Mesenchymal stem cell (in vitro differentiated cells and primary cell): ENCODE results near the gene GPR137B.
"Not testable (repeated sequence)": the region's sequence is repeated elsewhere in the genome, so short reads cannot be mapped to it uniquely, and the experiment has no call there.

Experiments
- DNase-seq: peaks from one replicate; pipeline ENCODE4 v3.0.0-alpha.2; 2013
- H2AFZ ChIP-seq: one replicate; pipeline ENCODE4 v1.6.1; 2013; ENCODE audit warnings: low read depth, mild to moderate bottlenecking, control low read depth, inconsistent platforms, low read length, moderate library complexity
- H2AK5ac ChIP-seq: 2 replicates; pipeline ENCODE4 v1.6.1; 2013; ENCODE audit warnings: low read length, moderate library complexity, mild to moderate bottlenecking, inconsistent platforms; ENCODE audit not compliant: severe bottlenecking
- H2BK120ac ChIP-seq: one replicate; pipeline ENCODE4 v1.6.1; 2013; ENCODE audit warnings: low read depth, mild to moderate bottlenecking, inconsistent platforms, low read length, moderate library complexity
- H2BK12ac ChIP-seq, 2 experiments: one replicate each; pipeline ENCODE4 v1.6.1; 2013; ENCODE audit warnings: inconsistent platforms in 2 of 2, low read length in 2 of 2, mild to moderate bottlenecking in 2 of 2, moderate library complexity in 2 of 2, control low read depth in 1 of 2
- H2BK15ac ChIP-seq: one replicate; pipeline ENCODE4 v1.6.1; 2013; ENCODE audit warnings: mild to moderate bottlenecking, low read depth, inconsistent platforms; ENCODE audit not compliant: poor library complexity, severe bottlenecking
- H2BK5ac ChIP-seq: 2 replicates; pipeline ENCODE4 v1.6.1; 2013; ENCODE audit warnings: low read depth, mild to moderate bottlenecking, low read length, control low read depth, inconsistent platforms; ENCODE audit not compliant: poor library complexity, severe bottlenecking
- H3K14ac ChIP-seq, 2 experiments: one replicate each; pipeline ENCODE4 v1.6.1; 2013; ENCODE audit warnings: inconsistent platforms in 2 of 2, low read length in 2 of 2, control low read depth in 1 of 2, mild to moderate bottlenecking in 1 of 2, moderate library complexity in 1 of 2
- H3K18ac ChIP-seq, 2 experiments: one replicate each; pipeline ENCODE4 v1.6.1; 2013; ENCODE audit warnings: inconsistent platforms in 2 of 2, low read length in 2 of 2, control low read depth in 1 of 2, low read depth in 1 of 2, mild to moderate bottlenecking in 1 of 2
- H3K23ac ChIP-seq, 2 experiments: one replicate each; pipeline ENCODE4 v1.6.1; 2013; ENCODE audit warnings: inconsistent platforms in 2 of 2, low read length in 2 of 2, mild to moderate bottlenecking in 2 of 2, moderate library complexity in 2 of 2, control low read depth in 1 of 2
- H3K27ac ChIP-seq: 2 replicates; pipeline ENCODE4 v1.5.1; 2013; ENCODE audit warnings: mild to moderate bottlenecking, moderate library complexity, low read length, control low read depth, inconsistent platforms; ENCODE audit not compliant: poor library complexity, severe bottlenecking
- H3K27me3 ChIP-seq, 2 experiments: 2 replicates each; pipeline versions ENCODE4 v1.6.1 to v1.7.0; 2013; ENCODE audit warnings: low read length in 2 of 2, mild to moderate bottlenecking in 2 of 2, moderate library complexity in 2 of 2, control low read depth in 1 of 2, inconsistent platforms in 1 of 2; ENCODE audit not compliant: control insufficient read depth in 1 of 2, insufficient read depth in 1 of 2
- H3K36me3 ChIP-seq, 2 experiments: 2 replicates each; pipeline versions ENCODE4 v1.6.1 to v1.7.0; 2013; ENCODE audit warnings: low read length in 2 of 2, control low read depth in 1 of 2, inconsistent platforms in 1 of 2, low read depth in 1 of 2, mild to moderate bottlenecking in 1 of 2; ENCODE audit not compliant: insufficient read depth in 2 of 2, control insufficient read depth in 1 of 2
- H3K4ac ChIP-seq, 2 experiments: one replicate each; pipeline ENCODE4 v1.6.1; 2013; ENCODE audit warnings: inconsistent platforms in 2 of 2, low read length in 2 of 2, mild to moderate bottlenecking in 2 of 2, moderate library complexity in 2 of 2, control low read depth in 1 of 2, low read depth in 1 of 2
- H3K4me1 ChIP-seq: 2 replicates; pipeline ENCODE4 v1.6.1; 2013; ENCODE audit warnings: low read depth, low read length, control low read depth; ENCODE audit not compliant: control insufficient read depth, insufficient read depth
- H3K4me2 ChIP-seq: 2 replicates; pipeline ENCODE4 v1.6.1; 2013; ENCODE audit warnings: low read length, mild to moderate bottlenecking, inconsistent platforms; ENCODE audit not compliant: poor library complexity, severe bottlenecking
- H3K4me3 ChIP-seq, 2 experiments: 2 replicates each; pipeline versions ENCODE4 v1.5.1 to v1.7.0; 2013; ENCODE audit warnings: low read length in 2 of 2, mild to moderate bottlenecking in 2 of 2, control low read depth in 1 of 2, low read depth in 1 of 2; ENCODE audit not compliant: insufficient read depth in 1 of 2
- H3K79me1 ChIP-seq: replicated peaks from 2 replicates; pipeline ENCODE4 v1.6.1; 2013; ENCODE audit warnings: mild to moderate bottlenecking, control low read depth, low read length, inconsistent platforms; ENCODE audit not compliant: poor library complexity, severe bottlenecking
- H3K9ac ChIP-seq: 2 replicates; pipeline ENCODE4 v1.7.0; 2013; ENCODE audit warnings: mild to moderate bottlenecking, low read length, moderate library complexity
- H3K9me3 ChIP-seq: 2 replicates; pipeline ENCODE4 v1.7.0; 2013; ENCODE audit warnings: mild to moderate bottlenecking, low read length; ENCODE audit not compliant: control insufficient read depth
- H4K8ac ChIP-seq: one replicate; pipeline ENCODE4 v1.6.1; 2013; ENCODE audit warnings: inconsistent platforms, mild to moderate bottlenecking, low read length, moderate library complexity
- H4K91ac ChIP-seq: one replicate; pipeline ENCODE4 v1.6.1; 2013; ENCODE audit warnings: mild to moderate bottlenecking, low read length, inconsistent platforms
- WGBS: methylation state at CpG from one replicate; pipeline ENCODE4 v1.1.7; 2013; ENCODE audit warnings: mixed read lengths; 5-methylcytosine and 5-hydroxymethylcytosine counted together

Gene GPR137B

DNA sequence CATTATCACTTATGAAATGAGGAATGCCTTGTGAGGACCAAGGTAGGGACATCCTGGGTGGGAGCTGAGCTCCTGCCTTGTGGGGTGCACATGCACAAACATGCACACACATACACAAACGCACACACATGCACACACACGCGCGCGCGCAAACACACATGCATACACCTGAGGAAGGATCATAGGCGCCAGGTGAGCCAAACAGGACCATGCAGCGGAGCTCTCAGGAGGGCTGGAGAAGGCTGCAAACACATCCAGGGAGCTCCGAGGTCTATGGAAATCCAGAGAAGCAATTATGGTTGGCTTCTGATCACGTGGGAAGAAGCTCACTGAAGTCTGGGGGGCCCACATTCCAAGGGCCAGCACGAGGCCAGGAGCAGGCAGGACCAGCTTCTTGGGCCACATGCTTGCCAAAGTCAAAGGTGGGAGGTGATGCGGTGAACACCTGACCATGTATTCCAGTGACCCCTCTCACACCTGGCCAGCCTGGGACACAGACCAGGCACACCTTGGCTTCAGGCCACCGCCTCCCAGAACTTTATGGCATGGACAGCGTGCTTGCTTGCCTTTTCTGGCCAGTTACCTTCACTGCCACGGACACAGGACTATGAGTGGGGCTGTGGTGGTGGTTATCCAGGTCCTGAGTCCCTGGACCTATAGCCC, 13.6 kb downstream of the GPR137B start:
- Histone ChIP-seq H3K9me3 (peaks cover 1% of the 10 kb centered on the region), H3K79me1 (peaks cover 46% of the 10 kb centered on the region), H2BK5ac (no peak overlapping the region), H2BK120ac (no peak overlapping the region), H3K27me3 (no peaks in the 10 kb centered on the region), H3K36me3 (peaks cover 0 to 21% of the 10 kb centered on the region in 2 experiments), H3K4me3 (no peak overlapping the region), H3K18ac (no peak overlapping the region), H2AK5ac (no peak overlapping the region), H3K4me2 (no peak overlapping the region), H2AFZ (no peak overlapping the region), H3K4ac (no peak overlapping the region), H2BK12ac (no peak overlapping the region), H4K8ac (no peak overlapping the region), H3K14ac (peak overlapping the region in 1 of 2 experiments; percentile 14), H2BK15ac (no peak overlapping the region), H3K27ac (no peak overlapping the region), H3K23ac (no peak overlapping the region), H3K9ac (no peak overlapping the region), H3K4me1 (peaks cover 8% of the 10 kb centered on the region), H4K91ac (no peak overlapping the region)
- 90% methylated on average over 15 of the region's 15 CpGs for WGBS
- no peak for DNase-seq

DNA sequence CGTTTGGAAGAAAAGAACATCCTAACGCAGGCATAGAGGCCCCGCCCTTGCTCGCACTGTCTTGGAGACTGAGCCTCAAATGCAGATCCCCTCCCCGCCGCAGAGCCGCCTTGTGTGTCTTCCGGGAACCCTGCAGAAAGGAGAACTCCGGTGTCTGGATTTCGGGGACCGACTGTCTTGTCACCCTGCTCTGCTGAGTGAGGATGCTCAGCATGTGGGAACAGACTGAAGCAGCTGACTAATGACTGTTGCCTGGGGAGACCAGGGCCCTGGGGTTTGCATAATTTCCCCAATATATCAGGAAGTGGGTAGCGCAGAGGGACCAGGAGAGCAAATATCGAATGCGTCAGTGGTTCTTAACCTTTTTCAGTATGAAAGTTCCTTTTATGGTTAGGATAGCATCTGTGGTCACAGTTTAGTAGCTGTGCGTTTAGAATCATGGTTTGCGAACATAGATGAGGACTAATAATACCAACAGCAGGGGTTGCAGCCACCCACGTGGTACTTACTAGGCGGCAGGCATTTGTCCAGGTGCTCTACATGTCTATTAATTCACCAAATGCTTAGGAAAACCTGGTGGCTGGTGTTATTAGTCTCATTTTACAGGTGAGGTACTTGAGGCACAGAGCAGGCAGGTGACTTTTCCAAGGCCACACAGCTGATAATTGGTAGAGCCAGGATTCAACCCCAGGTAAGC, 14.3 kb downstream of the GPR137B start:
- Histone ChIP-seq H4K91ac (no peak overlapping the region), H4K8ac (no peak overlapping the region), H2AK5ac (no peak overlapping the region), H3K9ac (no peak overlapping the region), H3K4ac (no peak overlapping the region), H3K79me1 (peaks cover 48% of the 10 kb centered on the region), H2BK15ac (no peak overlapping the region), H3K27ac (no peak overlapping the region), H3K4me3 (no peak overlapping the region), H2BK5ac (no peak overlapping the region), H3K23ac (no peak overlapping the region), H3K9me3 (peaks cover 8% of the 10 kb centered on the region), H3K36me3 (peaks cover 0 to 25% of the 10 kb centered on the region in 2 experiments), H3K14ac (no peak overlapping the region), H3K4me2 (no peak overlapping the region), H2BK120ac (no peak overlapping the region), H3K4me1 (peaks cover 8% of the 10 kb centered on the region), H2AFZ (no peak overlapping the region), H3K27me3 (no peaks in the 10 kb centered on the region), H2BK12ac (no peak overlapping the region), H3K18ac (no peak overlapping the region)
- 94% methylated on average over 18 of the region's 18 CpGs for WGBS
- DNase-seq, result no peak

DNA sequence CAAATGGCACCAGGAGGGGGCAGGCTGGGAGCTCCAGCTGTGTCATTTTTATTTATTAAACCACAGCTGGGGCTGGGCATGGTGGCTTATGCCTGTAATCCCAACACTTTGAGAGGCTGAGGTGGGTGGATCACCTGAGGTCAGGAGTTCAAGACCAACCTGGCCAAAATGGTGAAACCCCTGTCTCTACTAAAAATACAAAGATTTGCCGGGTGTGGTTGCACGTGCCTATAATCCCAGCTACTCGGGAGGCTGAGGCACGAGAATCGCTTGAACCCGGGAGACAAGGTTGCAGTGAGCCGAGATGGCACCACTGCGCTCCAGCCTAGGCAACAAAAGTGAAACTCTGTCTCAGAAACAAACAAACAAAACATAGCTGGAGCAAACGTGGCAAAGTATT, 15.7 kb downstream of the GPR137B start:
- 93% methylated on average over 6 of the region's 9 CpGs for WGBS
- not testable (repeated sequence) for H2BK5ac ChIP-seq, H3K9ac ChIP-seq, H3K18ac ChIP-seq, DNase-seq, H2AK5ac ChIP-seq, H4K8ac ChIP-seq, H3K4me2 ChIP-seq, H3K14ac ChIP-seq, H2BK120ac ChIP-seq, H2BK15ac ChIP-seq, H3K4me3 ChIP-seq, H2BK12ac ChIP-seq, H3K27me3 ChIP-seq, H4K91ac ChIP-seq, H3K23ac ChIP-seq, H3K4me1 ChIP-seq, H3K4ac ChIP-seq, H3K27ac ChIP-seq, H2AFZ ChIP-seq
- peaks cover 0 to 25% of the 10 kb centered on the region in 2 experiments for H3K36me3 ChIP-seq
- H3K9me3 ChIP-seq, result peaks cover 18% of the 10 kb centered on the region
- H3K79me1 ChIP-seq, result peaks cover 51% of the 10 kb centered on the region

DNA sequence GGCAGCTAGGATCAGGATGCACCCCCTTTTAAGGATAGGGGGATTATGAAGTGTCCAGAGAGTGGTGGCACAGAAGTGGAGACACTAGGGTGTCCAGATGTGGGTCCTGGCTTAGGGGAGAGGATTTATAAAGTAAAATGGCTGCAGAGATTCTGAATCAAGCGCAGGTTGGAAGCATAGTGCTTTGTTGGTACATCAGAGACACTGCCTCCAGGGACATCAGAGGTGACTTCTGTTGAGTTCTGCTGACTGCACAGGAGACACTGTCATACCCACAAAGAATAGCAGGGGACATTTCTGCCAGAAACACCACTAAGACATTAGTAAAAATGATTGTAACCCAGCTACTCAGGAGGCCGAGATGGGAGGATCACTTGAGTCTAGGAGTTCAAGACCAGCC, 16.4 kb downstream of the GPR137B start:
- Histone ChIP-seq H3K4ac (no peak overlapping the region), H3K27ac (no peak overlapping the region), H2BK120ac (no peak overlapping the region), H2BK15ac (no peak overlapping the region), H3K79me1 (peaks cover 52% of the 10 kb centered on the region), H4K91ac (no peak overlapping the region), H3K4me3 (no peak overlapping the region), H3K9me3 (peaks cover 18% of the 10 kb centered on the region), H3K23ac (no peak overlapping the region), H4K8ac (no peak overlapping the region), H3K36me3 (peaks cover 1 to 26% of the 10 kb centered on the region in 2 experiments), H3K14ac (no peak overlapping the region), H2BK12ac (no peak overlapping the region), H2BK5ac (no peak overlapping the region), H3K9ac (no peak overlapping the region), H3K4me2 (no peak overlapping the region), H3K18ac (no peak overlapping the region), H3K4me1 (peaks cover 9% of the 10 kb centered on the region), H3K27me3 (no peaks in the 10 kb centered on the region), H2AFZ (no peak overlapping the region), H2AK5ac (no peak overlapping the region)
- 95% methylated on average over 2 of the region's 2 CpGs for WGBS
- DNase-seq, result no peak
